ENCODE measurements around the gene SYT1.

- TF ChIP-seq CTCF (IDR thresholded peaks at IDR 0.05) = no peak
- no peak for TF ChIP-seq EP300 (IDR thresholded peaks at IDR 0.05)
Measured at GRCh38 chr12:79247494-79247893, 382.9 kb downstream of the SYT1 start.

Data from sigmoid colon (tissue), 4 donors.